ENCODE measurements around the gene SOSTDC1.
"Not testable (repeated sequence)": the region's sequence is repeated elsewhere in the genome, so short reads cannot be mapped to it uniquely, and the experiment has no call there.

The SOSTDC1 gene, protein sequence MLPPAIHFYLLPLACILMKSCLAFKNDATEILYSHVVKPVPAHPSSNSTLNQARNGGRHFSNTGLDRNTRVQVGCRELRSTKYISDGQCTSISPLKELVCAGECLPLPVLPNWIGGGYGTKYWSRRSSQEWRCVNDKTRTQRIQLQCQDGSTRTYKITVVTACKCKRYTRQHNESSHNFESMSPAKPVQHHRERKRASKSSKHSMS

DNA sequence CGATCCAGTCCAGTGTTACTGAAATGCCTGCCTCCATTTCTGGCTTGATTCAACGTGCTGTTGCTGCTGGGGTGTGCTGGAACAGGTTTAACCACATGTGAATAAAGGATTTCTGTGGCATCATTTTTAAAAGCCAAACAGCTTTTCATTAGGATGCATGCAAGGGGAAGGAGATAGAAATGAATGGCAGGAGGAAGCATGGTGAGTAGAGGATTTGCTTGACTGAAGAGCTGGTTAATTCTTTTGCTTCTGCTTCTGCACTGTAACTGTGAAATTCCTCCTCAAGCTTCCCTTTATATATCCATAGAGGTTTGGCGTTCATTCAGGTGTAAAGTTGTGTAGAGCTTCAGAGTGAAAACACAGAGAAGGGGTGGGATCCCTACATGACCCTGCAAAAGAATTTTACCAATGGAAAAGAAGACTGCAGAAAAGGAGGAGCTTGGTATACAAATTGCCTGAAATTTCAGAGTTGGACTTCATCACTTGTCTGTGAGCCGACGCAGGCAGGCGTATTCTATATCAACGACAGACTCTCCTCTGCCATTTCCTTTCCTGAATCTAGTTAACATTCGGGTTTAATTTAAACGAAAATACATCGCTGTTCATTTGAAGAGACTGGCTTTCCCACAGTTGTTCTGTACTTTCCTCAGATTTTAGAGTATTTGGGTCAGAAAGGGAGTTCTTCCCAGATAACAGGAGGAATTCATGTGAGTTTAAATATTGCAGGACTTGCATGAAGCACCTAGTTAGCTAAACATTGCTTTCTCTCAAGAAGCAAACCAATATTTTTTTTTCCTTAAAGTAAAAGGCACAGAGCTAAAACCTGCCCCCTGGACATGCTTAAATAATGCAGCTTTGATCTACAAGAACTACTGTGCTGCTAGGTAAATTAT, at the start of gene SOSTDC1:
Gene SOSTDC1, minus strand, starts transcription at position 270 of the 893 bp plus-strand sequence. Its CDS starts 70 bp downstream, at position 200.
- in situ Hi-C loops (cut with MboI; ENCODE audit: low sequenced_read_pairs, unreplicated experiment) = no loop called here
- TF ChIP-seq, protein P1, sequence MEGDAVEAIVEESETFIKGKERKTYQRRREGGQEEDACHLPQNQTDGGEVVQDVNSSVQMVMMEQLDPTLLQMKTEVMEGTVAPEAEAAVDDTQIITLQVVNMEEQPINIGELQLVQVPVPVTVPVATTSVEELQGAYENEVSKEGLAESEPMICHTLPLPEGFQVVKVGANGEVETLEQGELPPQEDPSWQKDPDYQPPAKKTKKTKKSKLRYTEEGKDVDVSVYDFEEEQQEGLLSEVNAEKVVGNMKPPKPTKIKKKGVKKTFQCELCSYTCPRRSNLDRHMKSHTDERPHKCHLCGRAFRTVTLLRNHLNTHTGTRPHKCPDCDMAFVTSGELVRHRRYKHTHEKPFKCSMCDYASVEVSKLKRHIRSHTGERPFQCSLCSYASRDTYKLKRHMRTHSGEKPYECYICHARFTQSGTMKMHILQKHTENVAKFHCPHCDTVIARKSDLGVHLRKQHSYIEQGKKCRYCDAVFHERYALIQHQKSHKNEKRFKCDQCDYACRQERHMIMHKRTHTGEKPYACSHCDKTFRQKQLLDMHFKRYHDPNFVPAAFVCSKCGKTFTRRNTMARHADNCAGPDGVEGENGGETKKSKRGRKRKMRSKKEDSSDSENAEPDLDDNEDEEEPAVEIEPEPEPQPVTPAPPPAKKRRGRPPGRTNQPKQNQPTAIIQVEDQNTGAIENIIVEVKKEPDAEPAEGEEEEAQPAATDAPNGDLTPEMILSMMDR (IDR thresholded peaks at IDR 0.05; ENCODE audit: borderline replicate concordance, control extremely low read depth, extremely low read depth, insufficient read depth, missing control alignments) = no peak
- no peak for DNase-seq (ENCODE audit: low spot score)

DNA sequence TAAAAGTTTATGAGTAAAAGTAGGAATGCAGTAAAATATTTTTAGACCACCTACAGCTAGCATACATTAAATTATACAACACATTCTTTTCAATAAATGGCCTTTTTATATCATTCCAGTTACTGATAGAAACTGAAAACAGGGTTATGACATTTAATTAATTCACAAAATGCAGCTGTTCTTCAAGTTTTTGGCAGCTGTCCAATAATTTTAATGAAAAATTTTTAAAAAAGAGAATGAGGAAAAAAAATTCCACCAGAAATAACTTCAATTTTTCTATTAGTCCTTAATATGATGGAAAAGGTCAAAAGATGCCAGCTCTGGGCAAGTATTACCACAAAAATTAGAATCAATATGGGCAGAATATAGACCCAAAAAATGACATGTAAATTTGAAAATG, 49.2 kb upstream of the SOSTDC1 start:
- TF ChIP-seq, protein P1 (IDR thresholded peaks at IDR 0.05; ENCODE audit: borderline replicate concordance, control extremely low read depth, extremely low read depth, insufficient read depth, missing control alignments) = no peak
- DNase-seq (ENCODE audit: low spot score) = no peak
- in situ Hi-C loops (cut with MboI; ENCODE audit: low sequenced_read_pairs, unreplicated experiment) = no loop called here

DNA sequence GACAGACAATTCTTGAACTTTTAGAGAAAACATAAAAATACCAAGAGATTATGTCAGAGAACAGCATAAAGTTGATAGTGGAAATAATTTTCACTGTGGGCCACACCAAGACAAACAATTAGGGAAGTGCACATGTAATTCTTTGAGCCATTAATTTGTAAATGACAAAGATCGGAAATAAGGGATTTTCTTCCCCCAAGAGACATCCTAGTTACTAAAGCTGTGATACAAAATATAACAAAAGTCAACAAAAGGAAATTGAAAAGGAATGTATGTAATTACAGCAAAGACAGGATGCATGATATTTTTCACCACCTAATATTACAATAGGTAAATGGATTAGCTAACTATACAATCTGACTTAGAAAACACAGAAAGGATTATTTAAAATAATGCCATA, 48.7 kb upstream of the SOSTDC1 start:
- no peak for DNase-seq (ENCODE audit: low spot score)
- TF ChIP-seq, protein P1 (IDR thresholded peaks at IDR 0.05; ENCODE audit: borderline replicate concordance, control extremely low read depth, extremely low read depth, insufficient read depth, missing control alignments) = no peak
- in situ Hi-C loops (cut with MboI; ENCODE audit: low sequenced_read_pairs, unreplicated experiment) = no loop called here

DNA sequence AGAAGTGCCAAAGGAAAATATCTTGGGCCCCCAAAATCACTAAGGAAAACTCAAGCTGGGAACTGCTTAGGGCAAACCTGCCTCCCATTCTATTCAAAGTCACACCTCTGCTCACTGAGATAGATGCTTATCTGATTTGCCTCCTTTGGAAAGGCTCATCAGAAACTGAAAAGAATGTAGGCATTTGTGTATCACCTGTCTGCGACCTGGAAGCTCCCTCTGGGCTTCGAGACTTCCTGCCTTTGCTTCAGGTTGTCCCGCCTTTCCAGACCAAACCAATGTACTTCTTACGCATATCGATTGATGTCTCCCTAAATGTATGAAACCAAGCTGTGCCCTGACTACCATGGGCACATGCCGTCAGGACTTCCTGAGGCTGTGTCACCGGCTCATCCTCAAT, 46.6 kb upstream of the SOSTDC1 start:
- TF ChIP-seq, protein P1 (IDR thresholded peaks at IDR 0.05; ENCODE audit: borderline replicate concordance, control extremely low read depth, extremely low read depth, insufficient read depth, missing control alignments) = no peak
- no peak for DNase-seq (ENCODE audit: low spot score)
- in situ Hi-C loops (cut with MboI; ENCODE audit: low sequenced_read_pairs, unreplicated experiment) = no loop called here

DNA sequence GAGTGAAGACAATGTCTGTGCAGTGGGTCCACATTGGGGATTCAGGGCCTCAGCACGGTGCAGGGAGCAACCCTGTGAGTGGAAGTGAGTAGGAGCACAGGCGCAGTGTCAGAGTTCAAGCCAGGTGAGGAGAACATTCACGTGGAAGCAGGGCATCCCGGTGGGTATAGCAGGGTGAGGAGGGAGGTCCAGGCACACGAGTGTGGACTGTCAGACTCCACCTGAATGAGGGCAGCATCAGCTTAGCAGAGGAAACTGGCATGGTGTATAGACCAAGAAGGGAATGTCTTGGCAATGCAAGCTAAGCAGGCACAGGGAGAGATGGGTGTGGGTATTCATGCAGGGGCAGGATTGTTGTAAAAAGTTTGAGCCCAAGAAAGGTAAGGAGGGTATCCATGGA, 45.8 kb upstream of the SOSTDC1 start:
- TF ChIP-seq, protein P1 (IDR thresholded peaks at IDR 0.05; ENCODE audit: borderline replicate concordance, control extremely low read depth, extremely low read depth, insufficient read depth, missing control alignments) = no peak
- in situ Hi-C loops (cut with MboI; ENCODE audit: low sequenced_read_pairs, unreplicated experiment) = no loop called here

DNA sequence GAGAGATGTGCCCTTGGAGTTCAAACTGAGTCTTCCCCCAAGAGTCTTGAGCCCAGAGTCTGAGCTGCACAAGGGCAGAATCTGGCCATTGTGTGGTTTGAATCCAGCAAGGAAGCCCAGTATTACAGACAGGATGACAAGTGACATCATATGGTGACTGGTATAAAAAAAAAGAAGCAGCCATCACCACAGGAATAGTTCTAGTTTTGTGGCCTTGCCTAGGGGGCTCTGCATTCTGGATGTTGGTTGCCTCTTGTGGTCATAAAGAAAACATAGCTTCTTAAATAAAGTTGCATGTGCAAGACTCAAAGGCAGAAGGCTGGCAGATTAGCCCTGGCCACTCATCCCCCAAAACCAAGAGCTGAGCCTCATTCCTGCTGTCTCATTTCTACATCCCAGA, 44.3 kb upstream of the SOSTDC1 start:
- DNase-seq (ENCODE audit: low spot score) = no peak
- in situ Hi-C loops (cut with MboI; ENCODE audit: low sequenced_read_pairs, unreplicated experiment) = no loop called here
- TF ChIP-seq, protein P1 (IDR thresholded peaks at IDR 0.05; ENCODE audit: borderline replicate concordance, control extremely low read depth, extremely low read depth, insufficient read depth, missing control alignments) = no peak

More for the DNA sequence above, 45.8 kb upstream of the SOSTDC1 start:
- DNase-seq (ENCODE audit: low spot score) = no peak

DNA sequence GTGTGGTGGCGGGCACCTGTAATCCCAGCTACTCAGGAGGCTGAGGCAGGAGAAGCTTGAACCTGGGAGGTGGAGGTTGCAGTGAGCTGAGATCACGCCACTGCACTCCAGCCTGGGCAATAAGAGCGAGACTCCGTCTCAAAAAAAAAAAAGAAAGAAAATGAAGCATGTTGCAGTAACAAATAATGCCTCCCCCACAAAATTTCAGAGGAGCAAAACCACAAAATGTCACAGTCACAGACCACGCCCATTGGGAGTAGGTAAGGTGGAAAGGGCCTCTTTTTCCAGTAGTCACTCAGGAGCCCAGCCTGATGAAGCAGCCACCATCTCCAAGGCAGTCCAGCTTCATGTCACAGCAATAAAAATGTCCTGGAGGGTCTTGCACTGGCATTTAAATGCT, 40.9 kb upstream of the SOSTDC1 start:
- DNase-seq (ENCODE audit: low spot score); in situ Hi-C loops (cut with MboI; ENCODE audit: low sequenced_read_pairs, unreplicated experiment): not testable (repeated sequence)
